GM12878 (cell line): Measurements from ENCODE around the gene TRRAP. TPM values are rescaled to one million over a fixed set of nuclear protein-coding genes. Genes with fewer than 3 reads are reported as not detected.

Source experiments
- ATAC-seq: fragments of 200-7000 bp; cut with Tn5 transposase; 3 replicates; pipeline ENCODE4 v1.9.1; 2020; ENCODE audit warnings: mild to moderate bottlenecking, moderate library complexity
- BruUV-seq: library from RNA; stranded (reverse); fragments of 400-500 nt; replicated peaks from 2 replicates; lab custom pipeline; 2021; lab: Mats Ljungman, UMichigan
- CTCF ChIA-PET: fragments of 300-600 bp; sonication (Branson Sonifier 250); formaldehyde crosslinking; extraction: SDS; loops from one replicate; lab custom pipeline; 2021; ENCODE audit warnings: inconsistent platforms; lab: Yijun Ruan, JAX
- POLR2A ChIA-PET: fragments of 350-600 bp; formaldehyde crosslinking; extraction: SDS; loops from one replicate; lab custom pipeline; 2021; ENCODE audit warnings: inconsistent platforms; lab: Charles Lee
- RAD21 ChIA-PET: fragments of 300-600 bp; sonication (Branson Sonifier 250); formaldehyde crosslinking; loops from one replicate; lab custom pipeline; 2023; ENCODE audit warnings: antibody characterized with exemption; ENCODE audit not compliant: unreplicated experiment; lab: Charles Lee
- SMC1A ChIA-PET: fragments of 300-600 bp; sonication (Branson Sonifier 250); formaldehyde crosslinking; loops from one replicate; lab custom pipeline; 2023; ENCODE audit not compliant: unreplicated experiment, uncharacterized antibody; lab: Charles Lee
- DNase-seq: peaks from one replicate; pipeline ENCODE4 v3.0.0-alpha.2; 2011; ENCODE audit warnings: low read depth, low spot score
- FAIRE-seq: peaks from 3 replicates; lab custom pipeline; 2011; peaks lifted over from hg19 to GRCh38; lab: Jason Lieb, UNC
- H2AFZ ChIP-seq: 2 replicates; pipeline ENCODE4 v1.6.0; 2011; ENCODE audit warnings: low read depth, low read length, control low read depth; ENCODE audit not compliant: control insufficient read depth
- H3K27ac ChIP-seq: 2 replicates; pipeline ENCODE4 v1.5.1; 2011; ENCODE audit warnings: control low read depth; ENCODE audit not compliant: control insufficient read depth, insufficient read depth
- H3K27me3 ChIP-seq, 2 experiments: replicated peaks in 1 of 2; 2 replicates each; pipeline versions ENCODE4 v1.6.0 to v1.6.1; 2011; ENCODE audit warnings: low read length in 1 of 2; ENCODE audit not compliant: control insufficient read depth in 2 of 2, insufficient read depth in 2 of 2
- H3K36me3 ChIP-seq, 2 experiments: 2 replicates each; pipeline ENCODE4 v1.5.1; 2011; ENCODE audit warnings: low read length in 1 of 2; ENCODE audit not compliant: control insufficient read depth in 2 of 2, insufficient read depth in 2 of 2
- H3K4me1 ChIP-seq: 2 replicates; pipeline ENCODE4 v1.6.1; 2011; ENCODE audit warnings: mild to moderate bottlenecking, low read length, moderate library complexity, mixed read lengths; ENCODE audit not compliant: control insufficient read depth, insufficient read depth
- H3K4me2 ChIP-seq: 2 replicates; pipeline ENCODE4 v1.6.0; 2011; ENCODE audit warnings: control low read depth; ENCODE audit not compliant: control insufficient read depth, insufficient read depth
- H3K4me3 ChIP-seq: fragments of 200-600 bp; sonication (generic); 2 replicates; pipeline ENCODE4 v1.5.1; 2016
- H3K79me2 ChIP-seq: 2 replicates; pipeline ENCODE4 v1.6.0; 2011; ENCODE audit warnings: low read length; ENCODE audit not compliant: control insufficient read depth, insufficient read depth
- H3K9ac ChIP-seq: 2 replicates; pipeline ENCODE4 v1.8.0; 2011; ENCODE audit warnings: low read length, control low read depth, mixed read lengths; ENCODE audit not compliant: control insufficient read depth, insufficient read depth
- H3K9me3 ChIP-seq: replicated peaks from 3 replicates; pipeline ENCODE4 v1.5.1; 2011; ENCODE audit warnings: mild to moderate bottlenecking, low read length; ENCODE audit not compliant: control insufficient read depth, insufficient read depth
- H4K20me1 ChIP-seq: 2 replicates; pipeline ENCODE4 v1.6.0; 2011; ENCODE audit not compliant: control insufficient read depth, insufficient read depth
- BACH1 ChIP-seq: fragments of 450-650 bp; IDR thresholded peaks from 2 replicates; pipeline ENCODE4 v1.6.1; 2017; ENCODE audit warnings: mild to moderate bottlenecking, borderline replicate concordance
- CBX5 ChIP-seq: sonication (generic); IDR thresholded peaks from 2 replicates; pipeline ENCODE4 v1.6.1; 2016; ENCODE audit warnings: low read depth, moderate library complexity, mild to moderate bottlenecking, inconsistent platforms
- CEBPZ ChIP-seq: fragments of 150-350 bp; IDR thresholded peaks from 2 replicates; pipeline ENCODE4 v1.6.1; 2016; ENCODE audit warnings: low read depth, low read length
- FOXM1 ChIP-seq: IDR thresholded peaks from 2 replicates; pipeline ENCODE4 v1.6.1; 2012; ENCODE audit warnings: low read depth, mild to moderate bottlenecking, inconsistent platforms, low read length, moderate library complexity
- GATAD2B ChIP-seq: fragments of 450-650 bp; conservative IDR thresholded peaks from 2 replicates; pipeline ENCODE4 v1.6.1; 2017; ENCODE audit warnings: low read depth, mild to moderate bottlenecking, moderate library complexity
- HCFC1 ChIP-seq: fragments of 150-350 bp; IDR thresholded peaks from 2 replicates; pipeline ENCODE4 v1.6.1; 2014; ENCODE audit warnings: low read length
- IRF3 ChIP-seq: fragments of 450-650 bp; IDR thresholded peaks from 2 replicates; pipeline ENCODE4 v1.6.1; 2014; ENCODE audit warnings: mild to moderate bottlenecking
- KDM1A ChIP-seq: fragments of 200-600 bp; sonication (generic); IDR thresholded peaks from 2 replicates; pipeline ENCODE4 v1.6.1; 2016; ENCODE audit warnings: borderline replicate concordance
- MYB ChIP-seq: fragments of 150-350 bp; IDR thresholded peaks from 2 replicates; pipeline ENCODE4 v1.6.1; 2014; ENCODE audit warnings: mild to moderate bottlenecking, low read depth, low read length, borderline replicate concordance
- NKRF ChIP-seq: fragments of 450-650 bp; conservative IDR thresholded peaks from 2 replicates; pipeline ENCODE4 v1.6.1; 2017; ENCODE audit warnings: mild to moderate bottlenecking, moderate library complexity
- NR2C2 ChIP-seq: IDR thresholded peaks from 2 replicates; pipeline ENCODE4 v1.6.1; 2011; ENCODE audit warnings: borderline replicate concordance, low read depth; ENCODE audit not compliant: control insufficient read depth, insufficient read length
- NR2F1 ChIP-seq: fragments of 450-650 bp; conservative IDR thresholded peaks from 2 replicates; pipeline ENCODE4 v1.6.1; 2017; ENCODE audit warnings: mild to moderate bottlenecking
- RBBP5 ChIP-seq: fragments of 200-600 bp; sonication (generic); conservative IDR thresholded peaks from 2 replicates; pipeline ENCODE4 v1.6.1; 2016
- TAF1 ChIP-seq: IDR thresholded peaks from 2 replicates; pipeline ENCODE4 v1.6.1; 2011; ENCODE audit warnings: mild to moderate bottlenecking, low read depth, low read length, borderline replicate concordance
- YY1 ChIP-seq: IDR thresholded peaks from 2 replicates; pipeline ENCODE4 v1.6.1; 2011; ENCODE audit warnings: low read depth, mild to moderate bottlenecking, low read length
- ZZZ3 ChIP-seq: IDR thresholded peaks from 2 replicates; pipeline ENCODE4 v1.6.1; 2011; ENCODE audit warnings: low read depth; ENCODE audit not compliant: control insufficient read depth, insufficient read length
- WGBS: methylation state at CpG from one replicate; pipeline ENCODE4 v1.1.6; 2016; ENCODE audit warnings: low lambda C conversion rate; ENCODE audit not compliant: insufficient replicate concordance, insufficient coverage; ENCODE audit errors: missing lambda C conversion rate; 5-methylcytosine and 5-hydroxymethylcytosine counted together
- in situ Hi-C: fragments of 300-500 bp; cut with MboI; formaldehyde crosslinking; loops from 9 replicates; pipeline ENCODE4 v1.14.3; 2018; ENCODE audit warnings: mixed read lengths
- intact Hi-C: fragments of 100-400 bp; cut with micrococcal nuclease; formaldehyde crosslinking; loops from one replicate; pipeline ENCODE4 v1.14.2; 2022; ENCODE audit not compliant: unreplicated experiment
- polyA plus RNA-seq, 11 experiments: library from polyadenylated mRNA; depleted of rRNA in 4 of 11; unstranded in 6 of 11; stranded (reverse) in 5 of 11; fragments of >200 nt; fragmentation: Nextera tagmentation in 4 of 11; fragmentation: Illumina TruSeq in 1 of 11; extraction: Ambion mirVana in 4 of 11; extraction: Trizol in 1 of 11; gene quantifications; 1 replicate in 1 of 11; 2 replicates in 10 of 11; pipeline versions ENCODE4 v1.2.1 to v1.2.3, GENCODE V29; 2011 to 2016; ENCODE audit warnings: inconsistent platforms in 2 of 11, missing spikeins in 2 of 11, low read depth in 1 of 11
- total RNA-seq, 4 experiments: library from RNA; depleted of rRNA in 3 of 4; stranded (reverse); fragments of >200 nt in 3 of 4; fragmentation: Illumina TruSeq in 1 of 4; extraction: Trizol in 1 of 4; gene quantifications; 2 replicates each; pipeline versions ENCODE4 v1.2.1 to v1.2.3, GENCODE V29; 2013 to 2021

TRRAP gene
- total and polyA plus RNA-seq, 10 of the 15 experiments (the other 5 are each of a cell fraction or from before 2014, with no cell fraction given): 1.1 to 39.3 (median 8.5) TPM

- TF ChIP-seq KDM1A: no peak
Observed at GRCh38 chr7:98881561-98882315, 3.4 kb downstream of the TRRAP start (continued).

GRCh38 chr7:98884416-98884815, 6.1 kb downstream of the TRRAP start:
- FAIRE-seq (no peak), DNase-seq (no peak), ATAC-seq (no peak)
- no TSS peak for BruUV-seq
- ChIA-PET SMC1A (no interaction called here), CTCF (interaction anchor here (1.5 kb wide), 1 partner anchor 12 kb away, joined by 4 read pairs; no protein-coding TSS in a partner anchor), POLR2A (no interaction called here), RAD21 (no interaction called here)
- H3K79me2 ChIP-seq: peaks cover 24% of the 10 kb centered on the region
- H3K4me2 ChIP-seq: no peak overlapping the region
- H3K27ac ChIP-seq: no peak overlapping the region
- H2AFZ ChIP-seq: no peak overlapping the region
- H3K4me3 ChIP-seq: no peak overlapping the region
- no peaks in the 10 kb centered on the region for H4K20me1 ChIP-seq
- no peaks in the 10 kb centered on the region for H3K27me3 ChIP-seq
- 75% methylated on average over 4 of the region's 4 CpGs for WGBS
- H3K9ac ChIP-seq: no peak overlapping the region
- no peaks in the 10 kb centered on the region for H3K9me3 ChIP-seq
- H3K4me1 ChIP-seq: 0 out of 2 replicates have a peak, but pooled peaks cover 3% of the 10 kb centered on the region
- peaks cover 2 to 26% of the 10 kb centered on the region in 2 experiments for H3K36me3 ChIP-seq
- in situ Hi-C loops (no loop called here), intact Hi-C loops (no loop called here)
- TF ChIP-seq FOXM1: no peak
- no peak for TF ChIP-seq NR2F1
- no peak for TF ChIP-seq IRF3
- TF ChIP-seq RBBP5: no peak
- no peak for TF ChIP-seq YY1
- no peak for TF ChIP-seq MYB
- TF ChIP-seq CEBPZ: no peak
- no peak for TF ChIP-seq TAF1
- TF ChIP-seq HCFC1: no peak
- TF ChIP-seq NR2C2: no peak
- TF ChIP-seq BACH1: no peak
- TF ChIP-seq CBX5: no peak
- TF ChIP-seq GATAD2B: no peak
- TF ChIP-seq NKRF: no peak
- no peak for TF ChIP-seq ZZZ3
